ENCODE results near the gene SBNO2.

Gene SBNO2

DNA sequence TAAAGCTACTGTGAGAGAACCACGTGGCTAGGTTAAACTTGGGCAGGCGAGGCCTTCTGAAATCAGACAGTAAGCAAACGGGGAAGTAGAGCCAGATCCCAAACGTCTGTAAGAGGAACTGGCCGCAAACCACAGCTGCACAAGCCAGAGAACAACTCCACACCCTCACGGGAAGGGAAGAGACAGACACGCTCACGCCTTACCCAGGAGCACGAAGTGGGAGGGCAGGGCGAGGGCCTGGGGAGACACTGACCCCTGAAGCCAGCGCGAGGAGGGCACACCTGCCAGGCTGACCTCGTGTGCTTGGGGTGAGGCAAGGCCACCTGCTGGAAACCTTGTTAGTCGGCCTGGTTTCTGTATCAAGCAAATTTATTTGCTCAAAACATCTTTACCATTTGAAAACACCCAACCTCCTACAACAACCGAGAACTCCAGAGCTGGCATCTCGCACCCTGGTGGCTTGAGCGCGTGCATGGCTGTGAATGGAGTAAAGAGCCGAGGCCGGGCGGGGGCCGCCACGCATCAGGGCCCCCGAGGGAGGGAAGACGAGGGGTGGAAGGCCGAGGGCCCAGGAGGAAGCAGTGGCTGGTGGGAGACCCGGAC, 86.2 kb downstream of the SBNO2 start:
- no peak overlapping the region for H3K4me3 ChIP-seq (ENCODE audit: insufficient read length, low read depth)
- TF ChIP-seq SUZ12 (IDR thresholded peaks at IDR 0.05; ENCODE audit: extremely low read depth, insufficient read depth, insufficient read length) (no peak), ZNF274 (IDR thresholded peaks at IDR 0.05; ENCODE audit: low read depth, low read length) (no peak), YY1 (IDR thresholded peaks at IDR 0.05; ENCODE audit: insufficient read depth, insufficient read length) (no peak)
- H3K9ac ChIP-seq (ENCODE audit: insufficient read length, low read depth) = no peak overlapping the region
- peaks cover 88% of the 10 kb centered on the region for H3K36me3 ChIP-seq (ENCODE audit: insufficient read depth, insufficient read length, low read length)
- no peaks in the 10 kb centered on the region for H3K9me3 ChIP-seq (ENCODE audit: insufficient read depth, low read length)
- DNase-seq (ENCODE audit: low read depth, low spot score) = no peak
- no peaks in the 10 kb centered on the region for H3K27me3 ChIP-seq (ENCODE audit: insufficient read depth, insufficient read length)
- H3K4me1 ChIP-seq (ENCODE audit: insufficient read depth, insufficient read length) = peaks cover 14% of the 10 kb centered on the region

DNA sequence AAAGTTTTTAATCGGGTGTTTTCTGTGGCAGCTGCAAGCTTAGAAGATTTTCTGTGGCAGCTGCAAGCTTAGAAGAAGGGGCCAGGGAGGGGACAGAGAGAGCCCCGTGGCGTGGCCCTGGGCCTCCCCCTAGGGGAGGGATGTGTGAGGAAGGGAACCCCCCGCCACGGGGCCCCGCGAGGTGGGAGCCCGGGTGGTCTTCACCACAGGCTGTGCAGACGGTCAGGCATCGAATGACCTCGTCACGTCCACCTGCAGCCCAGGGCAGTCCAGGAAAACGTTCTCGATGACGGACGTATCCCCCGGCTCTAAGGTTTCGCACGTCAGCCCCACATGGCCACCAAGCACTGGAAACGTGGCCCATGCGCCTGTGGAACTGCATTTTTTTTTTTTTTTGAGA, 87.5 kb downstream of the SBNO2 start:
- peaks cover 83% of the 10 kb centered on the region for H3K36me3 ChIP-seq (ENCODE audit: insufficient read depth, insufficient read length, low read length)
- H3K9me3 ChIP-seq (ENCODE audit: insufficient read depth, low read length) = no peaks in the 10 kb centered on the region
- H3K4me1 ChIP-seq (ENCODE audit: insufficient read depth, insufficient read length) = peaks cover 17% of the 10 kb centered on the region
- no peak for DNase-seq (ENCODE audit: low read depth, low spot score)
- H3K9ac ChIP-seq (ENCODE audit: insufficient read length, low read depth) = peak overlapping the region; percentile 42
- no peak overlapping the region for H3K4me3 ChIP-seq (ENCODE audit: insufficient read length, low read depth)
- no peaks in the 10 kb centered on the region for H3K27me3 ChIP-seq (ENCODE audit: insufficient read depth, insufficient read length)
- TF ChIP-seq SUZ12 (IDR thresholded peaks at IDR 0.05; ENCODE audit: extremely low read depth, insufficient read depth, insufficient read length) = no peak
- TF ChIP-seq ZNF274 (IDR thresholded peaks at IDR 0.05; ENCODE audit: low read depth, low read length) = no peak
- no peak for TF ChIP-seq YY1 (IDR thresholded peaks at IDR 0.05; ENCODE audit: insufficient read depth, insufficient read length)

DNA sequence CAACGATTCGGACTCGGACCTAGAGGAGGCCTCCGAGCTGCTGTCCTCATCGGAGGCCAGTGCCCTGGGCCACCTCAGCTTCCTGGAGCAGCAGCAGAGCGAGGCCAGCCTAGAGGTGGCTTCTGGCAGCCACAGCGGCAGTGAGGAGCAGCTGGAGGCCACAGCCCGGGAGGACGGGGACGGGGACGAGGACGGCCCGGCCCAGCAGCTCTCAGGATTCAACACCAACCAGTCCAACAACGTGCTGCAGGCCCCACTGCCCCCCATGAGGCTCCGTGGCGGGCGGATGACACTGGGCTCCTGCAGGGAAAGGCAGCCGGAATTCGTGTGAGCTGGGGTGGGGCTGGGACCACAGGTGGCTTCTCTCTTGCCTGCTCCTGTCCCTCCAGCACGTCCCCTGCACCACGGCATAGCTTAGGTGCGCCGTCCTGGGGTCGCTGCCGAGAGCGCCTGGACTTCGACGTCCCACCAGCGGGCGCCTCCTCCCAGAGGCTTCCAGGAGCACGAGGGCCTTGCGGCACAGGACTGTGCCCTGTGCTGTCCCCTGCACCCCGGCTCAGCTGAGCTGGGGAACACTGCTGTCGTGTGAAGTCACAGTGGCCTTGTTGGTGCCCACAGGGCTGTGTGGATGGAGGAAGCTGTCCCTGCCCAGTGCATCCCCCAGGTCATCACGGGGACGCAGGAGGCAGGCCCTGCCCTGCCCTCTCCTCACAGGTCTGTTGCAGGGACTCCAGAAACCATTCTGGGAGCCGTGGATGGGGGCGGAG, 88.2 kb downstream of the SBNO2 start:
- peaks cover 21% of the 10 kb centered on the region for H3K4me1 ChIP-seq (ENCODE audit: insufficient read depth, insufficient read length)
- peaks cover 79% of the 10 kb centered on the region for H3K36me3 ChIP-seq (ENCODE audit: insufficient read depth, insufficient read length, low read length)

DNA sequence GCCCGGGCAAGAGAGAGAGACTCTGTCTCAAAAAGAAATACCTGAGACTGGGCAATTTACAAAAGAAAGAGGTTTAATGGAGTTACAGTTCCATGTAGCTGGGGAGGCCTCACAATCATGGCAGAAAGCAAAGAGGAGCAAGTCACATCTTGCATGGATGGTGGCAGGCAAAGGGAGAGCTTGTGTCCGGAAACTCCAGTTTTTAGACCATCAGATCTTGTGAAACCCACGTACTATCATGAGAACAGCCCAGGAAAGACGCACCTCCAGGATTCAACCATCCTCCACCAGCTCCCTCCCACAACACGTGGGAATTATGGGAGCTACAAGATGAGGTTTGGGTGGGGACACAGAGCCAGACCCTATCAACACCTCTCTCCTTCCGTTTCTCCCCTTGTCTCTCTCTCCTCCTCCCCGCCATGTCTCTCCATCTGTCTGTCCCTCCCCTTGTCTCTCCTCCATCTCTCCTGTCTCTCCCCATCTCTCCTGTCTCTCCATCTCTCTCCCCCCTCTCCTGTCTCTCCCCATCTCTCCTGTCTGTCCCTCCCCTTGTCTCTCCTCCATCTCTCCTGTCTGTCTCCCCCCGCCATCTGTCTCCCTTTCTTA, 88.9 kb downstream of the SBNO2 start:
- Histone ChIP-seq H3K4me1 (ENCODE audit: insufficient read depth, insufficient read length) (peaks cover 21% of the 10 kb centered on the region), H3K27me3 (ENCODE audit: insufficient read depth, insufficient read length) (no peaks in the 10 kb centered on the region), H3K4me3 (ENCODE audit: insufficient read length, low read depth) (no peak overlapping the region), H3K36me3 (ENCODE audit: insufficient read depth, insufficient read length, low read length) (peaks cover 82% of the 10 kb centered on the region), H3K9ac (ENCODE audit: insufficient read length, low read depth) (peak overlapping the region; percentile 21), H3K9me3 (ENCODE audit: insufficient read depth, low read length) (no peaks in the 10 kb centered on the region)
- no peak for DNase-seq (ENCODE audit: low read depth, low spot score)
- no peak for TF ChIP-seq SUZ12 (IDR thresholded peaks at IDR 0.05; ENCODE audit: extremely low read depth, insufficient read depth, insufficient read length)
- no peak for TF ChIP-seq ZNF274 (IDR thresholded peaks at IDR 0.05; ENCODE audit: low read depth, low read length)
- TF ChIP-seq YY1 (IDR thresholded peaks at IDR 0.05; ENCODE audit: insufficient read depth, insufficient read length) = no peak

More for the DNA sequence above, 88.2 kb downstream of the SBNO2 start:
- Histone ChIP-seq H3K4me3 (ENCODE audit: insufficient read length, low read depth) (no peak overlapping the region), H3K27me3 (ENCODE audit: insufficient read depth, insufficient read length) (no peaks in the 10 kb centered on the region), H3K9ac (ENCODE audit: insufficient read length, low read depth) (peak overlapping the region; percentile 42), H3K9me3 (ENCODE audit: insufficient read depth, low read length) (no peaks in the 10 kb centered on the region)
- no peak for DNase-seq (ENCODE audit: low read depth, low spot score)
- TF ChIP-seq YY1 (IDR thresholded peaks at IDR 0.05; ENCODE audit: insufficient read depth, insufficient read length) (no peak), SUZ12 (IDR thresholded peaks at IDR 0.05; ENCODE audit: extremely low read depth, insufficient read depth, insufficient read length) (no peak), ZNF274 (IDR thresholded peaks at IDR 0.05; ENCODE audit: low read depth, low read length) (no peak)

DNA sequence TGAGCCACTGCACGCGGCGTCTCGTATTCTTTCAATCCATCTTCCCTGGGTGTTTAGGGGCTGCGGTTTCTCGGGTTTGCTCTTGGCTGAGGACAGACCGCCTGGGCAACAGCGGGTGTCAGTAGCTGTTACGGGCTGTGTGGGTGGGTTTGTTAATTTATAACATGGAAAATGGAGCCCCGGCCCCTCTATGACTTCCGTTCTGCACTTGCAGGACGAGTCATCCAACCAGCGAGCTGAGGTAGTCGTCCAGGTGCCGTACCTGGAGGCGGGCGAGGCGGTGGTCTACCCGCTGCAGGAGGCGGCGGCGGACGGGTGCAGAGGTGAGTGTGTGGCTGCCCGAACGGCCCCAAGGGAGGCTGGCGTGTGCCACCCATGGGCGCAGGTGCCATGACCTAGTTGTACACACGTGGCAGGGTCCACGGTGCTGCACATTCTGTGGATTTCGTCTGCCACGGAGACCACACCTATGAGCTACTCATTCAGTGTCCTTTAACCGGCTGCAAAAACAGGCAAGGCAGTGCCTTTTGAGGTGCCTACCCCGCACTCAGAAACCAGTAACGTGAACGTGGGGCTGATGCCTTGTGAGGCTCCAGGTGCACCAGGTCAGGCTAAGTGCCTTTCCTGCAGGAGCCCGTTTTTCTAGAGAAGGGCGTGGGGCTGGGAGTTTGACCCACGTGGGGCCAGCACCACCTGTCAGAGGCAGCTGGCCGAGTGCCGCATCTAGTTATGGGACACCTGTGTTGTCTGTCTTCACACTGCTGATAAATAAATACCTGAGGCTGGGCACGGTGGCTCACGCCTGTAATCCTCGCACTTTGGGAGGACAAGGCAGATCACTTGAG, 89.8 kb downstream of the SBNO2 start:
- no peak for DNase-seq (ENCODE audit: low read depth, low spot score)
- Histone ChIP-seq H3K36me3 (ENCODE audit: insufficient read depth, insufficient read length, low read length) (peaks cover 87% of the 10 kb centered on the region), H3K27me3 (ENCODE audit: insufficient read depth, insufficient read length) (no peaks in the 10 kb centered on the region), H3K9me3 (ENCODE audit: insufficient read depth, low read length) (no peaks in the 10 kb centered on the region), H3K9ac (ENCODE audit: insufficient read length, low read depth) (no peak overlapping the region), H3K4me1 (ENCODE audit: insufficient read depth, insufficient read length) (peaks cover 21% of the 10 kb centered on the region), H3K4me3 (ENCODE audit: insufficient read length, low read depth) (no peak overlapping the region)
- TF ChIP-seq YY1 (IDR thresholded peaks at IDR 0.05; ENCODE audit: insufficient read depth, insufficient read length) (no peak), SUZ12 (IDR thresholded peaks at IDR 0.05; ENCODE audit: extremely low read depth, insufficient read depth, insufficient read length) (no peak), ZNF274 (IDR thresholded peaks at IDR 0.05; ENCODE audit: low read depth, low read length) (no peak)

DNA sequence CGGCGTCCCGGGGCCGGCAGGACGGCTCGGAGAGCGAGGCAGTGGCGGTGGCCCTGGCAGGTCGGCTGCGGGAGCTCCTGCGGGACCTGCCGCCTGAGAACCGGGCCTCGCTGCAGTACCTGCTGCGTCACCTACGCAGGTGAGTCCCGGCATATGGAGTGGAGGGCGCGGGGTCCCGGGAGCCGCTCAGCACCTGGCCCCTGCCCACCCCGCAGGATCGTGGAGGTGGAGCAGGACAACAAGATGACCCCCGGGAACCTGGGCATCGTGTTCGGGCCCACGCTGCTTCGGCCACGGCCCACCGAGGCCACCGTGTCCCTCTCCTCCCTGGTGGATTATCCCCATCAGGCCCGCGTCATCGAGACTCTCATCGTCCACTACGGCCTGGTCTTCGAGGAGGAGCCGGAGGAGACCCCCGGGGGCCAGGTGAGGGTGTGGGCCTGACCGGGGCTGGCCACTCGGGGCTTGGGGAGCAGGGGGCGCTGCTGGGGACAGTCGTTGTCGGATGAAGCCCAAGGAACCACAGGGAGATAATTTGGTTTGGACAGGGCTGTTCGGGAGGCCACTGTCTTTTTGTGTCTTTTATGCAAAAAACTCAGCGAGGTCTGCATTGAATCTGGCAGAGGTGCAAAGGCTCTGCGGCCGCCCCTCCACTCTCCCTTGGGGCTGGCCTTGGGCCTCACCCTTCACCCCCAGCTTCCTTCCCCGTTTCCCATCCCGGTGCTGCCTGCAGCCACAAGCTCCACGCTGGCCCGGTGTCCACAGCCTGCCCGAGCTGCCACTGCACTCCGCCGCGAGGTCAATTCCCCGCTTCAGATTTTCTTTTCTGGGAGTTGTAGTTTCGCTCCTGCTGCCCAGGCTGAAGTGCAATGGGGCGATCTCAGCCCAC, 90.9 kb downstream of the SBNO2 start:
- peaks cover 19% of the 10 kb centered on the region for H3K4me1 ChIP-seq (ENCODE audit: insufficient read depth, insufficient read length)
- no peaks in the 10 kb centered on the region for H3K9me3 ChIP-seq (ENCODE audit: insufficient read depth, low read length)
- no peak for DNase-seq (ENCODE audit: low read depth, low spot score)
- no peak for TF ChIP-seq SUZ12 (IDR thresholded peaks at IDR 0.05; ENCODE audit: extremely low read depth, insufficient read depth, insufficient read length)
- TF ChIP-seq ZNF274 (IDR thresholded peaks at IDR 0.05; ENCODE audit: low read depth, low read length) = no peak
- no peak for TF ChIP-seq YY1 (IDR thresholded peaks at IDR 0.05; ENCODE audit: insufficient read depth, insufficient read length)
- H3K36me3 ChIP-seq (ENCODE audit: insufficient read depth, insufficient read length, low read length) = peaks cover 76% of the 10 kb centered on the region
- no peak overlapping the region for H3K4me3 ChIP-seq (ENCODE audit: insufficient read length, low read depth)
- peak overlapping the region; percentile 32 for H3K9ac ChIP-seq (ENCODE audit: insufficient read length, low read depth)
- no peaks in the 10 kb centered on the region for H3K27me3 ChIP-seq (ENCODE audit: insufficient read depth, insufficient read length)

Data from NT2/D1 (cell line).